ENCODE measurements around the gene C10orf90. TPM values are rescaled to one million over a fixed set of nuclear protein-coding genes. Genes with fewer than 3 reads are reported as not detected.

C10orf90 gene
- total RNA-seq, 1 donor = not detected

DNA sequence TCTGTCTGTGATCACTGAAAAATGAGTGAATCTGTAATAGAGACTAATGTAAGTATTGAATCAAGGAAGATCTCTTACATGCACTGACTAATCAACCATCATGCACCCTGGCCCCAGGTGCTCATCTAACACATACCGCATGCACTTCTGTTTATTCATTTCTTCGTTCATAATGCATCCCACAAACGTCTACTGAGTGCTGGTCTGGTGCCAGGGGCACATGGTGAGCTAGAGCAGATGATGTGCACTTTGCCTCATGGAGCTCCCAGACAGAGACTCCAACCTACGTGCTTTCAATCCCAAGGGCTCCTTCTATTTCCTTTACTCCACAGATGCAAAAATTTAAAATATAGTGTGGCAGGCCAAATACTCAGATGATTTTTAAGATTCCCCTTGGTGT lies 10.7 kb downstream of the C10orf90 start:
- TF ChIP-seq CTCF (IDR thresholded peaks at IDR 0.05; ENCODE audit: insufficient read depth, low read depth, low read length) = no peak
- DNase-seq (ENCODE audit: low read depth) = no peak
- no peak overlapping the region for H3K4me3 ChIP-seq (ENCODE audit: low read depth, low read length)

- no peak overlapping the region for H3K4me3 ChIP-seq (ENCODE audit: low read depth, low read length)
- DNase-seq (ENCODE audit: low read depth) = no peak
- no peak for TF ChIP-seq CTCF (IDR thresholded peaks at IDR 0.05; ENCODE audit: insufficient read depth, low read depth, low read length)
Measured at GRCh38 chr10:126658928-126659327, 11.6 kb downstream of the C10orf90 start.

GRCh38 chr10:126654579-126654978 lies 15.9 kb downstream of the C10orf90 start:
- no peak for TF ChIP-seq CTCF (IDR thresholded peaks at IDR 0.05; ENCODE audit: insufficient read depth, low read depth, low read length)
- no peak for DNase-seq (ENCODE audit: low read depth)
- no peak overlapping the region for H3K4me3 ChIP-seq (ENCODE audit: low read depth, low read length)

DNA sequence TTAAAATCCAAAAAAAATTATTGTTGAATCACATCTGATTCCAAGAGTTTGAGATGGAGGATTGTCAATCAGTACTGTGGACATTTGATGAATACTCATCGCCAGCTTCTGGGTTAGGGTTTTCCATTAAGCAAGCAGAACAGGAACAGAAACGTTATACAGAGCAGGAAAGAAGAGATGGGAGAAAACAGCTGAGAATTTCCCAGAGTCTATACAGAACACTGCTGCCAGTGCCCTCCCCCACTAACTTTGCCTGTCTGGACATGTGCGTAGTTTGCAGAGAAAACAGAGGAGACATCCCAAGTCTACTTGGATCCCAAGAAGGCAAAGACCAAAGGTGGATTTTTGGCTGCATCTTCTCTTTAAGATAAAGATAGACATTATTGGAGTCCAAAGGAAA lies 19.0 kb downstream of the C10orf90 start:
- TF ChIP-seq CTCF (IDR thresholded peaks at IDR 0.05; ENCODE audit: insufficient read depth, low read depth, low read length) = no peak
- no peak overlapping the region for H3K4me3 ChIP-seq (ENCODE audit: low read depth, low read length)
- no peak for DNase-seq (ENCODE audit: low read depth)

- H3K4me3 ChIP-seq (ENCODE audit: low read depth, low read length) = no peak overlapping the region
- DNase-seq (ENCODE audit: low read depth) = no peak
- TF ChIP-seq CTCF (IDR thresholded peaks at IDR 0.05; ENCODE audit: insufficient read depth, low read depth, low read length) = no peak
Measured at GRCh38 chr10:126650161-126650560, 20.3 kb downstream of the C10orf90 start.

DNA sequence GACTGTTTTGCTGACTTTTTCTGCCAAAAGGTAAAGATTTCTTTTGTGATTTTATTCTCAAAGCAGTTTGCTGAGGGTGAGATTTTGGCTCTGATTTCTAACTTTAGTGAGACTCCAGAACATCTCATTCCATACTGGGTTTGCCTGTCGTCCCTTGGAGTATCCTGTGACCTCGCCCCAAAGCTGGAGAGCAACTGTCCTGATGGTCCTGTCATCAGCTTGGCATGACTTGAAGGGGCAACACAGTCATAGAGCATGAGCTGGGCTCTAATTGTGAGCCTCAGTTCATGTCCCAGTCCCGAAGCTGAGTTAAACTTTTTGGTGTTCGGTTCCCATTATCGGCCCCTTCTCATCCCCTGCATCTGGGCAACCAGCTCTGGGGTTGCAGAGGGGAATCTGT lies 23.4 kb downstream of the C10orf90 start:
- no peak overlapping the region for H3K4me3 ChIP-seq (ENCODE audit: low read depth, low read length)
- TF ChIP-seq CTCF (IDR thresholded peaks at IDR 0.05; ENCODE audit: insufficient read depth, low read depth, low read length) = no peak
- no peak for DNase-seq (ENCODE audit: low read depth)

GRCh38 chr10:126646110-126646509 lies 24.4 kb downstream of the C10orf90 start:
- TF ChIP-seq CTCF (IDR thresholded peaks at IDR 0.05; ENCODE audit: insufficient read depth, low read depth, low read length) = no peak
- no peak overlapping the region for H3K4me3 ChIP-seq (ENCODE audit: low read depth, low read length)
- DNase-seq (ENCODE audit: low read depth) = peak; percentile 21

All from fibroblast of villous mesenchyme (primary cell).